SK-N-SH treated with all-trans-retinoic acid at 6 μM for 48 hours (cell line): ENCODE data around the gene MLXIP.

Experiments used
- ATAC-seq: fragments of 200-7000 bp; cut with Tn5 transposase; 3 replicates; pipeline ENCODE4 v1.9.1; 2020; ENCODE audit warnings: mild to moderate bottlenecking, moderate library complexity
- ARNTL ChIP-seq: fragments of 450-650 bp; formaldehyde crosslinking; IDR thresholded peaks from 2 replicates; pipeline ENCODE4 v1.5.0; 2020; ENCODE audit warnings: low read depth, mild to moderate bottlenecking, moderate library complexity, borderline replicate concordance
- BACH2 ChIP-seq: fragments of 250-450 bp; sonication (Bioruptor Pico); IDR thresholded peaks from 2 replicates; pipeline ENCODE4 v1.9.0; 2021; ENCODE audit warnings: mild to moderate bottlenecking, borderline replicate concordance
- CSDC2 ChIP-seq: fragments of 250-450 bp; sonication (Bioruptor Pico); IDR thresholded peaks from 2 replicates; pipeline ENCODE4 v1.5.0; 2020; ENCODE audit warnings: mild to moderate bottlenecking, moderate library complexity
- GLIS3 ChIP-seq: fragments of 250-450 bp; sonication (Bioruptor Pico); IDR thresholded peaks from 2 replicates; pipeline ENCODE4 v1.5.0; 2020; ENCODE audit warnings: mild to moderate bottlenecking, moderate library complexity
- ISL1 ChIP-seq: fragments of 250-450 bp; sonication (Bioruptor Pico); IDR thresholded peaks from 2 replicates; pipeline ENCODE4 v2.1.2; 2022; ENCODE audit warnings: mild to moderate bottlenecking, moderate library complexity
- OSR1 ChIP-seq: fragments of 250-450 bp; sonication (Bioruptor Pico); IDR thresholded peaks from 2 replicates; pipeline ENCODE4 v1.8.0; 2022; ENCODE audit warnings: moderate library complexity, mild to moderate bottlenecking, inconsistent platforms
- PPARA ChIP-seq: fragments of 250-450 bp; sonication (Bioruptor Pico); IDR thresholded peaks from 2 replicates; pipeline ENCODE4 v1.5.0; 2020; ENCODE audit warnings: mild to moderate bottlenecking, borderline replicate concordance
- TCF4 ChIP-seq: fragments of 250-450 bp; sonication (Bioruptor Pico); IDR thresholded peaks from 2 replicates; pipeline ENCODE4 v1.8.0; 2021; ENCODE audit warnings: mild to moderate bottlenecking, moderate library complexity, borderline replicate concordance
- ZC3H10 ChIP-seq: fragments of 250-450 bp; sonication (Bioruptor Pico); IDR thresholded peaks from 2 replicates; pipeline ENCODE4 v1.5.1; 2021; ENCODE audit warnings: mild to moderate bottlenecking, moderate library complexity
- ZFP3 ChIP-seq: fragments of 250-450 bp; sonication (Bioruptor Pico); IDR thresholded peaks from 2 replicates; pipeline ENCODE4 v1.5.0; 2020; ENCODE audit warnings: mild to moderate bottlenecking, moderate library complexity
- ZFP30 ChIP-seq: fragments of 450-650 bp; formaldehyde crosslinking; IDR thresholded peaks from 2 replicates; pipeline ENCODE4 v1.5.0; 2022; ENCODE audit warnings: mild to moderate bottlenecking, moderate library complexity
- ZNF565 ChIP-seq: fragments of 450-650 bp; formaldehyde crosslinking; conservative IDR thresholded peaks from 2 replicates; pipeline ENCODE4 v1.5.0; 2020; ENCODE audit warnings: low read depth, mild to moderate bottlenecking, moderate library complexity
- ZNF8 ChIP-seq: fragments of 450-650 bp; formaldehyde crosslinking; IDR thresholded peaks from 2 replicates; pipeline ENCODE4 v1.5.0; 2020; ENCODE audit warnings: mild to moderate bottlenecking, moderate library complexity
- TF ChIP-seq, protein P1 (sequence below): fragments of 250-450 bp; sonication (Bioruptor Pico); IDR thresholded peaks from 2 replicates; pipeline ENCODE4 v1.8.0; 2020; ENCODE audit warnings: mild to moderate bottlenecking, moderate library complexity, borderline replicate concordance
- TF ChIP-seq, protein P2 (sequence below): fragments of 250-450 bp; sonication (Bioruptor Pico); IDR thresholded peaks from 2 replicates; pipeline ENCODE4 v1.8.0; 2021; ENCODE audit warnings: low read depth, mild to moderate bottlenecking, moderate library complexity, borderline replicate concordance
- TF ChIP-seq, protein P3 (sequence below): fragments of 250-450 bp; sonication (Bioruptor Pico); IDR thresholded peaks from 2 replicates; pipeline ENCODE4 v1.5.0; 2020; ENCODE audit warnings: mild to moderate bottlenecking, moderate library complexity
- TF ChIP-seq, protein P4 (sequence below): fragments of 250-450 bp; sonication (Bioruptor Pico); IDR thresholded peaks from 2 replicates; pipeline ENCODE4 v1.5.1; 2021; ENCODE audit warnings: mild to moderate bottlenecking, moderate library complexity
- TF ChIP-seq, protein P5 (sequence below): fragments of 250-450 bp; sonication (Bioruptor Pico); IDR thresholded peaks from 2 replicates; pipeline ENCODE4 v1.5.1; 2020; ENCODE audit warnings: low read depth, mild to moderate bottlenecking, moderate library complexity

Gene MLXIP

DNA sequence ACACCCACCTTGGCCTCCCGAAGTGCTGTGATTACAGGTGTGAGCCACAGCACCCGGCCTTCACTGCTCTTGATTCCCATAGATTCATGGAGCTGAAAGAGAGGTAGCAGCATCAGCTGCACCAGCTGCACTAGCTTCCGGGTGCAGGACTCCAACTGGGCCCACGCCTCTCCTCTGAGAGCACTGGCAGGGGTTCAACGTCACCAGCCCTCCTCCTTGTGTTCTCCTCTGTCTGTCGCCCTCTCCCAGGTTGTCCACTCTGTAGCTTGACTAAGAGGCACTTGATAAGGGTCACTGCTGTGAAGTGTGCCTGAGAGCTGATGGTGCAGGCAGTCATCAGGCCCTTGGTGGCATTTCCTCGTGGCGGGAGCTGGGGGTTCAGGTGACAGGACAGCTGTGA lies 28.3 kb downstream of the MLXIP start:
- ATAC-seq = peak; percentile 22
- TF ChIP-seq ARNTL (CRISPR knock-in tag) = no peak
- TF ChIP-seq ZNF565 (CRISPR knock-in tag) = no peak
- TF ChIP-seq, protein P1, sequence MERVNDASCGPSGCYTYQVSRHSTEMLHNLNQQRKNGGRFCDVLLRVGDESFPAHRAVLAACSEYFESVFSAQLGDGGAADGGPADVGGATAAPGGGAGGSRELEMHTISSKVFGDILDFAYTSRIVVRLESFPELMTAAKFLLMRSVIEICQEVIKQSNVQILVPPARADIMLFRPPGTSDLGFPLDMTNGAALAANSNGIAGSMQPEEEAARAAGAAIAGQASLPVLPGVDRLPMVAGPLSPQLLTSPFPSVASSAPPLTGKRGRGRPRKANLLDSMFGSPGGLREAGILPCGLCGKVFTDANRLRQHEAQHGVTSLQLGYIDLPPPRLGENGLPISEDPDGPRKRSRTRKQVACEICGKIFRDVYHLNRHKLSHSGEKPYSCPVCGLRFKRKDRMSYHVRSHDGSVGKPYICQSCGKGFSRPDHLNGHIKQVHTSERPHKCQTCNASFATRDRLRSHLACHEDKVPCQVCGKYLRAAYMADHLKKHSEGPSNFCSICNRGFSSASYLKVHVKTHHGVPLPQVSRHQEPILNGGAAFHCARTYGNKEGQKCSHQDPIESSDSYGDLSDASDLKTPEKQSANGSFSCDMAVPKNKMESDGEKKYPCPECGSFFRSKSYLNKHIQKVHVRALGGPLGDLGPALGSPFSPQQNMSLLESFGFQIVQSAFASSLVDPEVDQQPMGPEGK (CRISPR knock-in tag) = no peak
- no peak for TF ChIP-seq OSR1 (CRISPR knock-in tag)
- TF ChIP-seq ZNF8 = no peak
- no peak for TF ChIP-seq GLIS3 (CRISPR knock-in tag)
- no peak for TF ChIP-seq ZC3H10 (CRISPR knock-in tag)
- TF ChIP-seq, protein P2, sequence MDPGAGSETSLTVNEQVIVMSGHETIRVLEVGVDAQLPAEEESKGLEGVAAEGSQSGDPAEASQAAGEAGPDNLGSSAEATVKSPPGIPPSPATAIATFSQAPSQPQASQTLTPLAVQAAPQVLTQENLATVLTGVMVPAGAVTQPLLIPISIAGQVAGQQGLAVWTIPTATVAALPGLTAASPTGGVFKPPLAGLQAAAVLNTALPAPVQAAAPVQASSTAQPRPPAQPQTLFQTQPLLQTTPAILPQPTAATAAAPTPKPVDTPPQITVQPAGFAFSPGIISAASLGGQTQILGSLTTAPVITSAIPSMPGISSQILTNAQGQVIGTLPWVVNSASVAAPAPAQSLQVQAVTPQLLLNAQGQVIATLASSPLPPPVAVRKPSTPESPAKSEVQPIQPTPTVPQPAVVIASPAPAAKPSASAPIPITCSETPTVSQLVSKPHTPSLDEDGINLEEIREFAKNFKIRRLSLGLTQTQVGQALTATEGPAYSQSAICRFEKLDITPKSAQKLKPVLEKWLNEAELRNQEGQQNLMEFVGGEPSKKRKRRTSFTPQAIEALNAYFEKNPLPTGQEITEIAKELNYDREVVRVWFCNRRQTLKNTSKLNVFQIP (CRISPR knock-in tag) = no peak

DNA sequence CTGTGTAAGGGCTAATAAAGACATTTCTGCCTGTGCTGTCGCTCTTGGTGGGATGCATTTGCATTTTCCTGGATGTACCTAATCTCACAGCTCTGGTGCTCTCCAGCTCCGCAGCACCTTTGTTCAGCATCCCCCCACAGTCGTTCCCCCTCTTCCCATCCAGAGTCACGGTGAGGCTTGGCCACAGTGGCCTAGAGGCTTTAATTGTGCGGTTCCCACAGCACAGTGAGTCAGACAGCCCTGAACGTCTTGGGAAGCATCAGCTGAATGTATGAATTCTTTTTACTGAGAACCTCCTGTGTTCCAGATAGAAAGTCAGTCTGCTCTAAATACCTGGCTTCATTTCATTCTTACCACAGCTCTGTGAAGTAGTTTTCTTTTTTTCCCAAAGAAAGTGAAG lies 28.7 kb downstream of the MLXIP start:
- peak; percentile 77 for ATAC-seq

DNA sequence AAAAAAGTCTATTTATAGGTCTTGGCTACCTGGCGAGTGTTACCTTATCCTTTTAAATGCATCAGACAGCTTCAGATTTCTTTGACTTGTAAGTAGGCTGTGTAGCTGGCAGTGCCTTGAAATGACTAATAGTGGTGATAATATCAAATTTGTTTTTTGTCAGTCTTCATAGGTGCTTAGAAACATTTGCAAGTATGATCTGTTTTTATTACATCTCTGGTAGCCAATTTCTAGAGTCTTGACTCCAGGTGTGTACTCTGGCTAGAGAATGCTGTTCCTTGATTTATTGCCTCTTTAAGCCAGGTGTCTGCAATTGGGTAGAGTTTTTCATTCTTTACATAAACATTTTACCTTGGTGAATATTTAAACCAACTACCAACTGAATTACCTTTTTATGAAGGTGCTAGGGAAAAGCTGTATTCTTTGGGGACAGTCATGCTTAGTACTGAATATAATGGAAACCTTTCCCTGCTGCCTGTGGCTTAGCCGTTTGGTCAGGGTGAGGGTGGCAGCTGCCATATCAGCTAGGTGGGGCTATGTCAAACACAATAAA lies 32.6 kb downstream of the MLXIP start:
- ATAC-seq = peak; percentile 32; the same call in 2 of the 3 replicates
- TF ChIP-seq ZNF8 = no peak
- TF ChIP-seq, protein P1 (CRISPR knock-in tag) = no peak
- TF ChIP-seq, protein P3, sequence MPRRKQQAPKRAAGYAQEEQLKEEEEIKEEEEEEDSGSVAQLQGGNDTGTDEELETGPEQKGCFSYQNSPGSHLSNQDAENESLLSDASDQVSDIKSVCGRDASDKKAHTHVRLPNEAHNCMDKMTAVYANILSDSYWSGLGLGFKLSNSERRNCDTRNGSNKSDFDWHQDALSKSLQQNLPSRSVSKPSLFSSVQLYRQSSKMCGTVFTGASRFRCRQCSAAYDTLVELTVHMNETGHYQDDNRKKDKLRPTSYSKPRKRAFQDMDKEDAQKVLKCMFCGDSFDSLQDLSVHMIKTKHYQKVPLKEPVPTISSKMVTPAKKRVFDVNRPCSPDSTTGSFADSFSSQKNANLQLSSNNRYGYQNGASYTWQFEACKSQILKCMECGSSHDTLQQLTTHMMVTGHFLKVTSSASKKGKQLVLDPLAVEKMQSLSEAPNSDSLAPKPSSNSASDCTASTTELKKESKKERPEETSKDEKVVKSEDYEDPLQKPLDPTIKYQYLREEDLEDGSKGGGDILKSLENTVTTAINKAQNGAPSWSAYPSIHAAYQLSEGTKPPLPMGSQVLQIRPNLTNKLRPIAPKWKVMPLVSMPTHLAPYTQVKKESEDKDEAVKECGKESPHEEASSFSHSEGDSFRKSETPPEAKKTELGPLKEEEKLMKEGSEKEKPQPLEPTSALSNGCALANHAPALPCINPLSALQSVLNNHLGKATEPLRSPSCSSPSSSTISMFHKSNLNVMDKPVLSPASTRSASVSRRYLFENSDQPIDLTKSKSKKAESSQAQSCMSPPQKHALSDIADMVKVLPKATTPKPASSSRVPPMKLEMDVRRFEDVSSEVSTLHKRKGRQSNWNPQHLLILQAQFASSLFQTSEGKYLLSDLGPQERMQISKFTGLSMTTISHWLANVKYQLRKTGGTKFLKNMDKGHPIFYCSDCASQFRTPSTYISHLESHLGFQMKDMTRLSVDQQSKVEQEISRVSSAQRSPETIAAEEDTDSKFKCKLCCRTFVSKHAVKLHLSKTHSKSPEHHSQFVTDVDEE (CRISPR knock-in tag) = no peak
- TF ChIP-seq, all 23 proteins: peak for 0

More for the DNA sequence above, 28.7 kb downstream of the MLXIP start:
- TF ChIP-seq, protein P4, sequence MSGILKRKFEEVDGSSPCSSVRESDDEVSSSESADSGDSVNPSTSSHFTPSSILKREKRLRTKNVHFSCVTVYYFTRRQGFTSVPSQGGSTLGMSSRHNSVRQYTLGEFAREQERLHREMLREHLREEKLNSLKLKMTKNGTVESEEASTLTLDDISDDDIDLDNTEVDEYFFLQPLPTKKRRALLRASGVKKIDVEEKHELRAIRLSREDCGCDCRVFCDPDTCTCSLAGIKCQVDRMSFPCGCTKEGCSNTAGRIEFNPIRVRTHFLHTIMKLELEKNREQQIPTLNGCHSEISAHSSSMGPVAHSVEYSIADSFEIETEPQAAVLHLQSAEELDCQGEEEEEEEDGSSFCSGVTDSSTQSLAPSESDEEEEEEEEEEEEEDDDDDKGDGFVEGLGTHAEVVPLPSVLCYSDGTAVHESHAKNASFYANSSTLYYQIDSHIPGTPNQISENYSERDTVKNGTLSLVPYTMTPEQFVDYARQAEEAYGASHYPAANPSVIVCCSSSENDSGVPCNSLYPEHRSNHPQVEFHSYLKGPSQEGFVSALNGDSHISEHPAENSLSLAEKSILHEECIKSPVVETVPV (CRISPR knock-in tag) = no peak
- TF ChIP-seq PPARA (CRISPR knock-in tag) (no peak), ZNF565 (CRISPR knock-in tag) (no peak), ZFP30 (no peak), ISL1 (no peak), ZNF8 (no peak), TCF4 (no peak), CSDC2 (CRISPR knock-in tag) (no peak), ZFP3 (CRISPR knock-in tag) (no peak), BACH2 (CRISPR knock-in tag) (no peak)
- TF ChIP-seq, protein P5, sequence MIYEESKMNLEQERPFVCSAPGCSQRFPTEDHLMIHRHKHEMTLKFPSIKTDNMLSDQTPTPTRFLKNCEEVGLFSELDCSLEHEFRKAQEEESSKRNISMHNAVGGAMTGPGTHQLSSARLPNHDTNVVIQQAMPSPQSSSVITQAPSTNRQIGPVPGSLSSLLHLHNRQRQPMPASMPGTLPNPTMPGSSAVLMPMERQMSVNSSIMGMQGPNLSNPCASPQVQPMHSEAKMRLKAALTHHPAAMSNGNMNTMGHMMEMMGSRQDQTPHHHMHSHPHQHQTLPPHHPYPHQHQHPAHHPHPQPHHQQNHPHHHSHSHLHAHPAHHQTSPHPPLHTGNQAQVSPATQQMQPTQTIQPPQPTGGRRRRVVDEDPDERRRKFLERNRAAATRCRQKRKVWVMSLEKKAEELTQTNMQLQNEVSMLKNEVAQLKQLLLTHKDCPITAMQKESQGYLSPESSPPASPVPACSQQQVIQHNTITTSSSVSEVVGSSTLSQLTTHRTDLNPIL (CRISPR knock-in tag) = no peak
- TF ChIP-seq, protein P1 (CRISPR knock-in tag) = no peak
